ENCODE data around the gene PATL2. TPM values are rescaled to one million over a fixed set of nuclear protein-coding genes. Genes with fewer than 3 reads are reported as not detected.
A peak's percentile ranks its signal among the peaks of the same experiment; 100 is the strongest.

PATL2 gene
- total and polyA plus RNA-seq, 2 donors (not counting 1 experiment from before 2014, with no cell fraction given): 0.40 to 1.3 TPM

- Histone ChIP-seq H3K4me2 (ENCODE audit: extremely low read depth, insufficient read depth, low read length) (no peak overlapping the region), H3K4me3 (replicated peaks in 1 of 4; ENCODE audit: control extremely low read depth in 1 of 4, insufficient read depth in 1 of 4, low read depth in 3 of 4, low read length in 4 of 4) (no peak overlapping the region), H3K9ac (ENCODE audit: insufficient read depth, low read length) (no peak overlapping the region), H3K9me3 (ENCODE audit: control insufficient read depth, insufficient read depth, low read depth, low read length) (no peaks in the 10 kb centered on the region), H3K36me3 (ENCODE audit: control insufficient read depth, insufficient read depth, low read length) (no peaks in the 10 kb centered on the region), H3K79me2 (ENCODE audit: control insufficient read depth, insufficient read depth, low read length) (no peaks in the 10 kb centered on the region), H4K20me1 (ENCODE audit: control insufficient read depth, extremely low read depth, insufficient read depth, low read length) (no peaks in the 10 kb centered on the region), H3K27ac (ENCODE audit: insufficient read depth, low read length) (no peak overlapping the region), H2AFZ (ENCODE audit: low read length) (no peak overlapping the region), H3K27me3 (ENCODE audit: control insufficient read depth, insufficient read depth, low read length) (no peaks in the 10 kb centered on the region), H3K4me1 (ENCODE audit: control insufficient read depth, extremely low read depth, insufficient read depth, low read length) (peaks cover 7% of the 10 kb centered on the region)
- DNase-seq (ENCODE audit: low read depth in 2 of 2): peak; percentile 38 to 82
- no peak for TF ChIP-seq EZH2 (IDR thresholded peaks at IDR 0.05; ENCODE audit: low read length, missing control alignments)
- TF ChIP-seq, protein P1, sequence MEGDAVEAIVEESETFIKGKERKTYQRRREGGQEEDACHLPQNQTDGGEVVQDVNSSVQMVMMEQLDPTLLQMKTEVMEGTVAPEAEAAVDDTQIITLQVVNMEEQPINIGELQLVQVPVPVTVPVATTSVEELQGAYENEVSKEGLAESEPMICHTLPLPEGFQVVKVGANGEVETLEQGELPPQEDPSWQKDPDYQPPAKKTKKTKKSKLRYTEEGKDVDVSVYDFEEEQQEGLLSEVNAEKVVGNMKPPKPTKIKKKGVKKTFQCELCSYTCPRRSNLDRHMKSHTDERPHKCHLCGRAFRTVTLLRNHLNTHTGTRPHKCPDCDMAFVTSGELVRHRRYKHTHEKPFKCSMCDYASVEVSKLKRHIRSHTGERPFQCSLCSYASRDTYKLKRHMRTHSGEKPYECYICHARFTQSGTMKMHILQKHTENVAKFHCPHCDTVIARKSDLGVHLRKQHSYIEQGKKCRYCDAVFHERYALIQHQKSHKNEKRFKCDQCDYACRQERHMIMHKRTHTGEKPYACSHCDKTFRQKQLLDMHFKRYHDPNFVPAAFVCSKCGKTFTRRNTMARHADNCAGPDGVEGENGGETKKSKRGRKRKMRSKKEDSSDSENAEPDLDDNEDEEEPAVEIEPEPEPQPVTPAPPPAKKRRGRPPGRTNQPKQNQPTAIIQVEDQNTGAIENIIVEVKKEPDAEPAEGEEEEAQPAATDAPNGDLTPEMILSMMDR (conservative IDR thresholded peaks at IDR 0.05 in 1 of 2, IDR thresholded peaks at IDR 0.05 in 1 of 2; ENCODE audit: low read depth in 1 of 2, low read length in 2 of 2): peak; percentile 57 to 72
These were observed 27.3 kb upstream of the PATL2 start for GRCh38 chr15:44738340-44738984.

- H3K4me3 ChIP-seq (replicated peaks in 1 of 4; ENCODE audit: control extremely low read depth in 1 of 4, insufficient read depth in 1 of 4, low read depth in 3 of 4, low read length in 4 of 4): no peak within 1 kb of the TSS
- H3K9me3 ChIP-seq (ENCODE audit: control insufficient read depth, insufficient read depth, low read depth, low read length): no peaks in the 10 kb centered on the region
These were observed 25.1 kb upstream of the PATL2 start, which contains the start of gene TRIM69 for GRCh38 chr15:44736181-44736765. Gene TRIM69 (plus strand): TSS chr15:44736528. CDS start chr15:44736705, 177 bp downstream.

More at GRCh38 chr15:44736181-44736765, 25.1 kb upstream of the PATL2 start, which contains the start of gene TRIM69:
- Histone ChIP-seq H3K9ac (ENCODE audit: insufficient read depth, low read length) (no peak within 1 kb of the TSS), H3K4me2 (ENCODE audit: extremely low read depth, insufficient read depth, low read length) (peak within 1 kb of the TSS; percentile 15), H3K4me1 (ENCODE audit: control insufficient read depth, extremely low read depth, insufficient read depth, low read length) (peaks cover 7% of the 10 kb centered on the region), H3K27me3 (ENCODE audit: control insufficient read depth, insufficient read depth, low read length) (no peaks in the 10 kb centered on the region), H3K79me2 (ENCODE audit: control insufficient read depth, insufficient read depth, low read length) (no peaks in the 10 kb centered on the region), H4K20me1 (ENCODE audit: control insufficient read depth, extremely low read depth, insufficient read depth, low read length) (no peaks in the 10 kb centered on the region), H3K27ac (ENCODE audit: insufficient read depth, low read length) (peak within 1 kb of the TSS; percentile 44), H3K36me3 (ENCODE audit: control insufficient read depth, insufficient read depth, low read length) (no peaks in the 10 kb centered on the region), H2AFZ (ENCODE audit: low read length) (peak within 1 kb of the TSS; percentile 48)
- DNase-seq (ENCODE audit: low read depth in 2 of 2): no peak
- no peak for TF ChIP-seq EZH2 (IDR thresholded peaks at IDR 0.05; ENCODE audit: low read length, missing control alignments)
- TF ChIP-seq, protein P1 (conservative IDR thresholded peaks at IDR 0.05 in 1 of 2, IDR thresholded peaks at IDR 0.05 in 1 of 2; ENCODE audit: low read depth in 1 of 2, low read length in 2 of 2): no peak

Data from fibroblast of lung (primary cell).